RWPE2 (cell line): Measurements from ENCODE around the gene MPL.

Source experiments
- ATAC-seq: fragments of 200-7000 bp; cut with Tn5 transposase; 3 replicates; pipeline ENCODE4 v1.9.1; 2021; ENCODE audit warnings: low read depth
- DNase-seq: peaks from one replicate; pipeline ENCODE4 v3.0.0-alpha.2; 2020; ENCODE audit warnings: low spot score
- H3K27ac ChIP-seq: fragments of 450-650 bp; 2 replicates; pipeline ENCODE4 v1.5.1; 2017; ENCODE audit warnings: mild to moderate bottlenecking; ENCODE audit not compliant: poor library complexity, severe bottlenecking
- H3K27me3 ChIP-seq: fragments of 250-450 bp; sonication (Bioruptor Pico); 2 replicates; pipeline ENCODE4 v1.5.1; 2021; ENCODE audit warnings: mild to moderate bottlenecking, moderate library complexity; ENCODE audit not compliant: insufficient read depth, poor library complexity, severe bottlenecking
- H3K36me3 ChIP-seq: fragments of 250-450 bp; sonication (Bioruptor Pico); 2 replicates; pipeline ENCODE4 v1.5.1; 2020; ENCODE audit warnings: low read depth, mild to moderate bottlenecking, moderate library complexity
- H3K4me1 ChIP-seq: fragments of 250-450 bp; sonication (Bioruptor Pico); 2 replicates; pipeline ENCODE4 v1.5.1; 2021; ENCODE audit warnings: mild to moderate bottlenecking, moderate library complexity; ENCODE audit not compliant: insufficient read depth, poor library complexity, severe bottlenecking
- H3K4me3 ChIP-seq: fragments of 250-450 bp; sonication (Bioruptor Pico); 2 replicates; pipeline ENCODE4 v1.5.1; 2021; ENCODE audit warnings: mild to moderate bottlenecking, moderate library complexity; ENCODE audit not compliant: severe bottlenecking
- H3K9me3 ChIP-seq: fragments of 250-450 bp; sonication (Bioruptor Pico); 2 replicates; pipeline ENCODE4 v1.5.1; 2021; ENCODE audit warnings: mild to moderate bottlenecking, moderate library complexity; ENCODE audit not compliant: severe bottlenecking
- CTCF ChIP-seq: fragments of 450-650 bp; IDR thresholded peaks from one replicate; pipeline ENCODE4 v1.5.1; 2017; ENCODE audit warnings: mild to moderate bottlenecking, moderate library complexity; ENCODE audit not compliant: poor library complexity, severe bottlenecking

Gene MPL

GRCh38 chr1:43381612-43382011, 44.0 kb downstream of the MPL start:
- no peak for ATAC-seq
- Histone ChIP-seq H3K27ac (no peak overlapping the region), H3K9me3 (no peaks in the 10 kb centered on the region), H3K36me3 (peaks cover 44% of the 10 kb centered on the region), H3K27me3 (no peaks in the 10 kb centered on the region), H3K4me1 (no peaks in the 10 kb centered on the region), H3K4me3 (no peak overlapping the region)
- no peak for TF ChIP-seq CTCF
- DNase-seq: no peak

GRCh38 chr1:43382027-43382779, 44.6 kb downstream of the MPL start:
- Histone ChIP-seq H3K27me3 (no peaks in the 10 kb centered on the region), H3K9me3 (no peaks in the 10 kb centered on the region), H3K36me3 (peaks cover 50% of the 10 kb centered on the region), H3K27ac (no peak overlapping the region), H3K4me1 (no peaks in the 10 kb centered on the region), H3K4me3 (no peak overlapping the region)
- DNase-seq (no peak), ATAC-seq (peak; percentile 23; the same call in 1 of the 3 replicates)
- no peak for TF ChIP-seq CTCF

GRCh38 chr1:43383449-43383848, 45.8 kb downstream of the MPL start:
- peaks cover 2% of the 10 kb centered on the region for H3K4me1 ChIP-seq
- H3K36me3 ChIP-seq: peaks cover 63% of the 10 kb centered on the region
- TF ChIP-seq CTCF: peak; percentile 19
- H3K27me3 ChIP-seq: no peaks in the 10 kb centered on the region
- H3K4me3 ChIP-seq: no peak overlapping the region
- DNase-seq (no peak), ATAC-seq (peak; percentile 36; the same call in 2 of the 3 replicates)
- H3K27ac ChIP-seq: no peak overlapping the region
- no peaks in the 10 kb centered on the region for H3K9me3 ChIP-seq

- H3K4me3 ChIP-seq: no peak overlapping the region
- peaks cover 63% of the 10 kb centered on the region for H3K36me3 ChIP-seq
- H3K27me3 ChIP-seq: no peaks in the 10 kb centered on the region
- DNase-seq: no peak
- no peak overlapping the region for H3K27ac ChIP-seq
- no peak for ATAC-seq
- TF ChIP-seq CTCF: no peak
- H3K4me1 ChIP-seq: peaks cover 7% of the 10 kb centered on the region
- no peaks in the 10 kb centered on the region for H3K9me3 ChIP-seq
Observed at GRCh38 chr1:43386676-43387075, 49.1 kb downstream of the MPL start.

- DNase-seq (no peak), ATAC-seq (no peak)
- no peak overlapping the region for H3K27ac ChIP-seq
- no peak for TF ChIP-seq CTCF
- H3K9me3 ChIP-seq: no peaks in the 10 kb centered on the region
- H3K36me3 ChIP-seq: peaks cover 57% of the 10 kb centered on the region
- H3K4me3 ChIP-seq: no peak overlapping the region
- H3K27me3 ChIP-seq: no peaks in the 10 kb centered on the region
- H3K4me1 ChIP-seq: peaks cover 7% of the 10 kb centered on the region
Observed at GRCh38 chr1:43387976-43388599, 50.5 kb downstream of the MPL start.
